ENCODE measurements around the gene WDR7.

WDR7 gene

DNA sequence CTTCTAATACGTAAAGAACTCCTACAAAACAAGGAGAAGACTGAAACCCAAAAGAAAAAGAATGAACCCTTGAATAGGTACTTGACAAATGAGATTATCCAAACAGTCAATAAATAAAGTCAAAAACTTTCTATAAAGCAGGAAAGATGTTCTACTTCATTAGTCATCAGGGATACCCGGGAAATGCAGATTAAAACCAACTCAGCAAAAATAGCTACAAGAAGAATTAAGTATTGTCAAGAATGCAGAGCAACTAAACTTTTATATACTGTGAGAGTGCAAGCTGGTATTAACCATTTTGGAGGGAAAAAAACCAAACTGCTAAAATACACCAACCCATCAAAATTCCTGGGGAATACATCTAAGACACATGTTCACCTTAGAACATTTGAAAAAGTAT is 23.2 kb upstream of the WDR7 start:
- no peak overlapping the region for H3K4me3 ChIP-seq (ENCODE audit: low read length)
- TF ChIP-seq EZH2 (optimal IDR thresholded peaks at IDR 0.05; ENCODE audit: low read depth, low read length) (no peak), CTCF (IDR thresholded peaks at IDR 0.05; ENCODE audit: low read length) (no peak), EZH2phosphoT487 (IDR thresholded peaks at IDR 0.05; ENCODE audit: low read length) (no peak)
- H3K79me2 ChIP-seq (ENCODE audit: low read length), result peaks cover 96% of the 10 kb centered on the region
- no peaks in the 10 kb centered on the region for H3K4me1 ChIP-seq (ENCODE audit: low read length)
- no peaks in the 10 kb centered on the region for H3K27me3 ChIP-seq (replicated peaks; ENCODE audit: insufficient read depth, low read length)
- H3K9me2 ChIP-seq (replicated peaks; ENCODE audit: insufficient read depth, low read length), result no peaks in the 10 kb centered on the region
- 0 out of 2 replicates have a peak, but pooled peaks cover 2% of the 10 kb centered on the region for H3F3A ChIP-seq (ENCODE audit: insufficient read depth, low read length)
- no peak overlapping the region for H3K9ac ChIP-seq (ENCODE audit: low read length)
- no peak overlapping the region for H3K4me2 ChIP-seq (ENCODE audit: low read depth, low read length)
- H3K27ac ChIP-seq (ENCODE audit: low read length), result no peak overlapping the region
- H3K36me3 ChIP-seq (replicated peaks; ENCODE audit: insufficient read depth, low read length), result peaks cover 11% of the 10 kb centered on the region; the same call in 1 of the 2 replicates
- no peaks in the 10 kb centered on the region for H3K9me3 ChIP-seq (replicated peaks; ENCODE audit: insufficient read depth, low read length)
- peaks cover 59% of the 10 kb centered on the region for H4K20me1 ChIP-seq (ENCODE audit: insufficient read depth, low read length)
- no peak for DNase-seq
- H2AFZ ChIP-seq (ENCODE audit: low read length), result no peak overlapping the region

- peaks cover 70% of the 10 kb centered on the region for H4K20me1 ChIP-seq (ENCODE audit: insufficient read depth, low read length)
- H3K9me2 ChIP-seq (replicated peaks; ENCODE audit: insufficient read depth, low read length), result no peaks in the 10 kb centered on the region
- H3F3A ChIP-seq (ENCODE audit: insufficient read depth, low read length), result peaks cover 4% of the 10 kb centered on the region; the same call in 1 of the 2 replicates
- H3K9ac ChIP-seq (ENCODE audit: low read length), result no peak overlapping the region
- no peak overlapping the region for H2AFZ ChIP-seq (ENCODE audit: low read length)
- H3K4me3 ChIP-seq (ENCODE audit: low read length), result no peak overlapping the region
- 0 out of 2 replicates have a peak, but pooled peaks cover 10% of the 10 kb centered on the region for H3K4me1 ChIP-seq (ENCODE audit: low read length)
- no peaks in the 10 kb centered on the region for H3K27me3 ChIP-seq (replicated peaks; ENCODE audit: insufficient read depth, low read length)
- H3K36me3 ChIP-seq (replicated peaks; ENCODE audit: insufficient read depth, low read length), result 0 out of 2 replicates have a peak, but pooled peaks cover 7% of the 10 kb centered on the region
- H3K79me2 ChIP-seq (ENCODE audit: low read length), result peaks cover 99% of the 10 kb centered on the region
- H3K9me3 ChIP-seq (replicated peaks; ENCODE audit: insufficient read depth, low read length), result no peaks in the 10 kb centered on the region
- no peak overlapping the region for H3K27ac ChIP-seq (ENCODE audit: low read length)
- no peak overlapping the region for H3K4me2 ChIP-seq (ENCODE audit: low read depth, low read length)
- DNase-seq, result no peak
- TF ChIP-seq EZH2phosphoT487 (IDR thresholded peaks at IDR 0.05; ENCODE audit: low read length) (no peak), CTCF (IDR thresholded peaks at IDR 0.05; ENCODE audit: low read length) (no peak), EZH2 (optimal IDR thresholded peaks at IDR 0.05; ENCODE audit: low read depth, low read length) (no peak)
These were observed 18.8 kb upstream of the WDR7 start for GRCh38 chr18:56632070-56633022.

DNA sequence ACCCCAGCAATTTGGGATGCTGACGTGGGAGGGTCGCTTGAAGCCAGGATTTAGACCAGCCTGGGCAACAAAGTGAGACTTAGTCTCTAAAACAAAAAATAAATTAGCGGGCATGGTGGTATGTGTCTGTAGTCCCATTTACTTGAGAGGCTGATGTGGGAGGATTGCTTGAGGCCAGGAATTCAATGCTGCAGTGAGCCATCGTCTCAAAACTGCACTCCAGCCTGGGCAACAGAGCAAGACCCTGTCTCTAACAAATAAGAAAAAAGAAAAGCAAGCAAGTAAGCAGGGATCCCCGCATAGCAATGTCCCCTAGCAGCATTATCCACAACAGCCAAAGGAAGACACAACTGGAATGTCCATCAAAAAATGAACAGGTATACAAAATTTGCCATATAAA is 16.2 kb upstream of the WDR7 start:
- no peaks in the 10 kb centered on the region for H3K9me3 ChIP-seq (replicated peaks; ENCODE audit: insufficient read depth, low read length)
- no peak overlapping the region for H3K9ac ChIP-seq (ENCODE audit: low read length)
- H3K9me2 ChIP-seq (replicated peaks; ENCODE audit: insufficient read depth, low read length), result no peaks in the 10 kb centered on the region
- TF ChIP-seq CTCF (IDR thresholded peaks at IDR 0.05; ENCODE audit: low read length) (no peak), EZH2 (optimal IDR thresholded peaks at IDR 0.05; ENCODE audit: low read depth, low read length) (no peak), EZH2phosphoT487 (IDR thresholded peaks at IDR 0.05; ENCODE audit: low read length) (no peak)
- no peak overlapping the region for H2AFZ ChIP-seq (ENCODE audit: low read length)
- H3K4me3 ChIP-seq (ENCODE audit: low read length), result no peak overlapping the region
- no peak for DNase-seq
- no peak overlapping the region; the same call in 1 of the 2 replicates for H3K4me2 ChIP-seq (ENCODE audit: low read depth, low read length)
- H3F3A ChIP-seq (ENCODE audit: insufficient read depth, low read length), result peaks cover 14% of the 10 kb centered on the region; the same call in 1 of the 2 replicates
- H3K36me3 ChIP-seq (replicated peaks; ENCODE audit: insufficient read depth, low read length), result 0 out of 2 replicates have a peak, but pooled peaks cover 7% of the 10 kb centered on the region
- no peaks in the 10 kb centered on the region for H3K27me3 ChIP-seq (replicated peaks; ENCODE audit: insufficient read depth, low read length)
- peaks cover 84% of the 10 kb centered on the region for H3K79me2 ChIP-seq (ENCODE audit: low read length)
- H3K27ac ChIP-seq (ENCODE audit: low read length), result no peak overlapping the region
- H4K20me1 ChIP-seq (ENCODE audit: insufficient read depth, low read length), result peaks cover 43% of the 10 kb centered on the region
- 0 out of 2 replicates have a peak, but pooled peaks cover 16% of the 10 kb centered on the region for H3K4me1 ChIP-seq (ENCODE audit: low read length)
